HepG2 (cell line): Measurements from ENCODE around the gene IFT57. TPM values are rescaled to one million over a fixed set of nuclear protein-coding genes. Genes with fewer than 3 reads are reported as not detected.

Source experiments
- ATAC-seq: fragments of 200-7000 bp; cut with Tn5 transposase; 3 replicates; pipeline ENCODE4 v1.9.1; 2020; ENCODE audit warnings: mild to moderate bottlenecking, moderate library complexity
- BruUV-seq: library from RNA; stranded (reverse); fragments of 400-500 nt; replicated peaks from 2 replicates; lab custom pipeline; 2021; lab: Mats Ljungman, UMichigan
- CTCF ChIA-PET: fragments of 300-600 bp; formaldehyde crosslinking; extraction: SDS; loops from one replicate; lab custom pipeline; 2021; ENCODE audit warnings: low total read pairs, inconsistent platforms, low intra/inter-chr PET ratio; lab: Yijun Ruan, JAX
- POLR2A ChIA-PET: fragments of 350-600 bp; sonication (Branson Sonifier 250); formaldehyde crosslinking; loops from one replicate; lab custom pipeline; 2020; ENCODE audit warnings: antibody characterized with exemption, inconsistent platforms; lab: Yijun Ruan, JAX
- DNase-seq: peaks from one replicate; pipeline ENCODE4 v3.0.0-alpha.2; 2015; ENCODE audit warnings: low spot score
- FAIRE-seq: peaks from 3 replicates; lab custom pipeline; 2011; peaks lifted over from hg19 to GRCh38; lab: Jason Lieb, UNC
- H2AFZ ChIP-seq: one replicate; pipeline ENCODE4 v1.6.1; 2011; ENCODE audit warnings: low read length, inconsistent platforms
- H3K27ac ChIP-seq: fragments of 300-600 bp; 3 replicates; pipeline ENCODE4 v1.8.0; 2011; ENCODE audit warnings: mixed run types, mild to moderate bottlenecking, mixed read lengths, low read length, inconsistent platforms; ENCODE audit not compliant: insufficient read depth; ENCODE audit errors: extremely low read length
- H3K27me3 ChIP-seq, 2 experiments: fragments of 200-600 bp in 1 of 2; 2 replicates in 1 of 2; 3 replicates in 1 of 2; pipeline versions ENCODE4 v1.6.0 to v1.8.0; 2011; ENCODE audit warnings: low read length in 2 of 2, mild to moderate bottlenecking in 2 of 2, moderate library complexity in 2 of 2, inconsistent platforms in 1 of 2; ENCODE audit not compliant: insufficient read depth in 2 of 2, control insufficient read depth in 1 of 2
- H3K36me3 ChIP-seq, 2 experiments: fragments of 200-600 bp in 1 of 2; replicated peaks in 1 of 2; 2 replicates in 1 of 2; 3 replicates in 1 of 2; pipeline versions ENCODE4 v1.5.1 to v1.8.0; 2011; ENCODE audit warnings: low read length in 2 of 2, inconsistent platforms in 1 of 2; ENCODE audit not compliant: insufficient read depth in 2 of 2, control insufficient read depth in 1 of 2
- H3K4me1 ChIP-seq: 2 replicates; pipeline ENCODE4 v1.5.1; 2012; ENCODE audit warnings: low read length, inconsistent platforms; ENCODE audit not compliant: insufficient read depth
- H3K4me2 ChIP-seq: 2 replicates; pipeline ENCODE4 v1.6.0; 2011; ENCODE audit warnings: low read depth, low read length, inconsistent platforms
- H3K4me3 ChIP-seq, 3 experiments: fragments of 200-600 bp in 1 of 3; sonication (generic), shearing (Covaris generic) in 1 of 3; replicated peaks in 1 of 3; 2 replicates each; pipeline ENCODE4 v1.5.1; 2011 to 2016; ENCODE audit warnings: low read length in 3 of 3, inconsistent platforms in 2 of 3, low read depth in 2 of 3, mild to moderate bottlenecking in 2 of 3, control low read depth in 1 of 3, mixed read lengths in 1 of 3; ENCODE audit not compliant: insufficient read depth in 1 of 3
- H3K79me2 ChIP-seq: one replicate; pipeline ENCODE4 v1.6.1; 2011; ENCODE audit warnings: low read length, inconsistent platforms; ENCODE audit not compliant: insufficient read depth
- H3K9ac ChIP-seq: 2 replicates; pipeline ENCODE4 v1.6.0; 2011; ENCODE audit warnings: mild to moderate bottlenecking, low read depth, low read length, inconsistent platforms; ENCODE audit not compliant: insufficient read depth
- H3K9me3 ChIP-seq: 2 replicates; pipeline ENCODE4 v1.5.1; 2012; ENCODE audit warnings: mild to moderate bottlenecking, low read length
- H4K20me1 ChIP-seq: 2 replicates; pipeline ENCODE4 v1.6.0; 2011; ENCODE audit warnings: inconsistent platforms, mild to moderate bottlenecking, low read length, moderate library complexity; ENCODE audit not compliant: insufficient read depth
- EHMT2 ChIP-seq: fragments of 200-600 bp; sonication (generic); IDR thresholded peaks from 2 replicates; pipeline ENCODE4 v1.7.0; 2017; ENCODE audit warnings: antibody characterized with exemption, low read depth, low read length, borderline replicate concordance
- FOXO1 ChIP-seq: sonication (generic); formaldehyde crosslinking; IDR thresholded peaks from 2 replicates; pipeline ENCODE4 v1.4.0; 2020; ENCODE audit warnings: missing genetic modification reagents
- HNRNPK ChIP-seq: fragments of 200-400 bp; formaldehyde crosslinking; IDR thresholded peaks from 2 replicates; pipeline ENCODE4 v1.6.1; 2018; ENCODE audit warnings: low read length, low read depth, moderate library complexity, mild to moderate bottlenecking; ENCODE audit not compliant: poor library complexity, severe bottlenecking
- ISL2 ChIP-seq: sonication (generic); formaldehyde crosslinking; IDR thresholded peaks from 2 replicates; pipeline ENCODE4 v1.5.0; 2020; ENCODE audit warnings: missing genetic modification reagents
- MTF1 ChIP-seq: sonication (generic); formaldehyde crosslinking; IDR thresholded peaks from 2 replicates; pipeline ENCODE4 v1.5.0; 2020; ENCODE audit warnings: missing genetic modification reagents
- ZNF296 ChIP-seq: sonication (generic); formaldehyde crosslinking; conservative IDR thresholded peaks from 2 replicates; pipeline ENCODE4 v1.5.0; 2020; ENCODE audit warnings: mild to moderate bottlenecking, missing genetic modification reagents
- WGBS: methylation state at CpG from one replicate; pipeline ENCODE4 v1.1.6; 2017; ENCODE audit warnings: low lambda C conversion rate; 5-methylcytosine and 5-hydroxymethylcytosine counted together
- in situ Hi-C: cut with HindIII; loops from 2 replicates; pipeline ENCODE4 v1.10.0; 2017; ENCODE audit warnings: low pct_unique_long_range_greater_than_20kb; ENCODE audit not compliant: extremely low pct_ligation_motif_present
- intact Hi-C: fragments of 100-400 bp; cut with micrococcal nuclease; formaldehyde crosslinking; loops from one replicate; pipeline ENCODE4 v1.10.0; 2022; ENCODE audit not compliant: unreplicated experiment
- polyA plus RNA-seq, 8 experiments: library from polyadenylated mRNA; depleted of rRNA in 3 of 8; stranded (reverse) in 7 of 8; unstranded in 1 of 8; fragments of >200 nt; fragmentation: Illumina TruSeq in 4 of 8; extraction: Trizol in 4 of 8; gene quantifications; 2 replicates each; pipeline versions ENCODE4 v1.2.1 to v1.2.3, GENCODE V29; 2011 to 2016; ENCODE audit warnings: low read depth in 4 of 8, missing spikeins in 1 of 8, mixed read lengths in 1 of 8; ENCODE audit not compliant: insufficient read depth in 1 of 8
- total RNA-seq, 5 experiments: library from RNA; depleted of rRNA; stranded (reverse); fragments of >200 nt; fragmentation: Illumina TruSeq; extraction: Trizol; gene quantifications; 2 replicates each; pipeline ENCODE4 v1.2.3, GENCODE V29; 2016; ENCODE audit warnings: low read depth in 1 of 5
- TF ChIP-seq, protein P1 (sequence below): sonication (generic); formaldehyde crosslinking; IDR thresholded peaks from 2 replicates; pipeline ENCODE4 v1.4.0; 2020; ENCODE audit warnings: mild to moderate bottlenecking, missing genetic modification reagents

IFT57 gene
- total and polyA plus RNA-seq, 2 of the 13 experiments (the other 11 are each of a cell fraction or from before 2014, with no cell fraction given) = 5.5 to 14.5 TPM

DNA sequence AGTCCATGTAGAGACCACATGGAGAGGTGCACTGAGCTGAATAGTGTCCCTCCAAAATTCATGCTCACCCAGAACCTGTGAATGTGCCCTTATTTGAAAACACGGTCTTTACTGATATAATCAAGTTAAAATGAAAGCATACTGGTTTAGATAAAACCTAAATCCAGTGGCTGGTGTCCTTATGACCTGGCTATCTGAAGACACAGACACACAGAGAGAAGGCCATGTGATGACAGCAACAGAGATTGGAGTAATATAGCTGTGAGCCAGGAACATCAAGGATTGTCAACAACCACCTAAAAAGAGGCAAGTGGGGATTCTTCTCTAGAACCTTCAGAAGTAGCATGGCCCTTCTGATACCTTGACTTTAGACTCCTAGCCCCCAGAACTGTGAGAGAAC, 76.6 kb downstream of the IFT57 start (continued):
- TF ChIP-seq, protein P1, sequence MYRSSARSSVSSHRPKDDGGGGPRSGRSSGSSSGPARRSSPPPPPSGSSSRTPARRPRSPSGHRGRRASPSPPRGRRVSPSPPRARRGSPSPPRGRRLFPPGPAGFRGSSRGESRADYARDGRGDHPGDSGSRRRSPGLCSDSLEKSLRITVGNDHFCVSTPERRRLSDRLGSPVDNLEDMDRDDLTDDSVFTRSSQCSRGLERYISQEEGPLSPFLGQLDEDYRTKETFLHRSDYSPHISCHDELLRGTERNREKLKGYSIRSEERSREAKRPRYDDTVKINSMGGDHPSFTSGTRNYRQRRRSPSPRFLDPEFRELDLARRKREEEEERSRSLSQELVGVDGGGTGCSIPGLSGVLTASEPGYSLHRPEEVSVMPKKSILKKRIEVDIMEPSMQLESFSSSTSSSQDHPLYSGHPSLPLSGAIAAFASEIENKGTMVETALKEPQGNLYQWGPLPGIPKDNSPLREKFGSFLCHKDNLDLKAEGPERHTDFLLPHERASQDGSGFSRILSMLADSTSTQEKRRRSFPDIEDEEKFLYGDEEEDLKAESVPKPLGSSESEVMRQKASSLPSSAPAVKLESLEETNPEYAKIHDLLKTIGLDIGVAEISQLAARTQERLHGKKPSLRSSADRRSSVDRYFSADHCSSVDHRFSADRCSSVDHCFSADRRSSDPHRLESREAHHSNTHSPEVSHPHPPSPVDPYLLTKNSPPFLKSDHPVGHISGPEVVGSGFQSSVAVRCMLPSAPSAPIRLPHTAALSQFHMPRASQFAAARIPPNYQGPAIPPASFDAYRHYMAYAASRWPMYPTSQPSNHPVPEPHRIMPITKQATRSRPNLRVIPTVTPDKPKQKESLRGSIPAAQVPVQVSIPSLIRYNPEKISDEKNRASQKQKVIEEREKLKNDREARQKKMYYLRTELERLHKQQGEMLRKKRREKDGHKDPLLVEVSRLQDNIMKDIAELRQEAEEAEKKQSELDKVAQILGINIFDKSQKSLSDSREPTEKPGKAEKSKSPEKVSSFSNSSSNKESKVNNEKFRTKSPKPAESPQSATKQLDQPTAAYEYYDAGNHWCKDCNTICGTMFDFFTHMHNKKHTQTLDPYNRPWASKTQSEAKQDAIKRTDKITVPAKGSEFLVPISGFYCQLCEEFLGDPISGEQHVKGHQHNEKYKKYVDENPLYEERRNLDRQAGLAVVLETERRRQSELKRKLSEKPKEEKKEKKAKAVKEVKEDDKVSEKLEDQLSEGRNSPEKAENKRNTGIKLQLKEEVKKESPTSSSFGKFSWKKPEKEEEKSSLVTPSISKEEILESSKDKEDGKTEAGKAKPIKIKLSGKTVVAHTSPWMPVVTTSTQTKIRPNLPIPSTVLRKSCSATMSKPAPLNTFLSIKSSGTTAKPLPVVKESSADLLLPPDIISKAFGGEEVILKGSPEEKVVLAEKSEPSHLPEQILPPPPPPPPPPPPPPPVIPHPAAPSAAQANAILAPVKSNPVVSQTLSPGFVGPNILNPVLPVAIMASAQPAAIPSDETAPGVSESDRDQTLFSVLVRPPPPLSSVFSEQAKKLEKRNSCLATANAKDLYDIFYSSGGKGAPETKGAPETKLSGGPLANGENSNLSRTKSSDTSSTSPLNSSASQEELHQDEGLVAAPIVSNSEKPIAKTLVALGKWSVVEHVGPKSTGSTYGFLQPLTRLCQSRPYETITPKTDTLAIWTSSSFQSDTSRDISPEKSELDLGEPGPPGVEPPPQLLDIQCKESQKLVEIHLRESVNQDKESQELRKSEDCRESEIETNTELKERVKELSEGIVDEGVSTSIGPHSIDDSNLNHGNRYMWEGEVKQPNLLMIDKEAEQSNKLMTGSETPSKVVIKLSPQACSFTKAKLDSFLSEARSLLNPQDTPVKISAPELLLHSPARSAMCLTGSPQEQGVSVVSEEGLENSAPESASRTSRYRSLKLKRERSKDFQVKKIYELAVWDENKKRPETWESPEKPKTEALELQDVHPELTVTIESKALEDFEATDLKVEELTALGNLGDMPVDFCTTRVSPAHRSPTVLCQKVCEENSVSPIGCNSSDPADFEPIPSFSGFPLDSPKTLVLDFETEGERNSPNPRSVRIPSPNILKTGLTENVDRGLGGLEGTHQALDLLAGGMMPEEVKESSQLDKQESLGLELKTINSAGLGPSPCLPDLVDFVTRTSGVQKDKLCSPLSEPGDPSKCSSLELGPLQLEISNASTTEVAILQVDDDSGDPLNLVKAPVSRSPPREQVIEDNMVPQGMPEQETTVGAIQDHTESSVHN = no peak
- no peak for TF ChIP-seq EHMT2

DNA sequence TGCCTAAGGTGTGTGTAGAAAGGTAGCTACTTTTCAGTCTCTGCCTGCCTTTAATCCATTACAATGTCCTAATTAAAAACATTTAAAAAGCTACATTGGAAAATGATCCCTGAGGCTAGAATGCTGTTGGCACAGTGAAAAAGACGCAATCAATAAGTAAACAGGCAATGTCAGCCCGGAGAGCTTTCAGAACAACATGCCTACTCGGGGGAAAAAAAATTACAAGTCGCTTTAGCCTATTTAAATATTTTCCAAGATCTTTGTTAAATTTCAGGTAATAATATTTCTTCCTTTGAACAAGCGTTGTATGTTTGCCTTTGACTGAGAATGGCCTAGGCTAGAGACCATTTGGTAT, 84.8 kb downstream of the IFT57 start:
- no peak overlapping the region for H3K27ac ChIP-seq
- H3K4me1 ChIP-seq = no peaks in the 10 kb centered on the region
- H4K20me1 ChIP-seq = no peaks in the 10 kb centered on the region
- H3K79me2 ChIP-seq = no peaks in the 10 kb centered on the region
- H3K27me3 ChIP-seq = no peaks in the 10 kb centered on the region; a peak in 1 of 5 replicates
- DNase-seq = no peak
- H3K9me3 ChIP-seq = no peaks in the 10 kb centered on the region
- TF ChIP-seq MTF1 = no peak
- no peak for TF ChIP-seq FOXO1 (CRISPR knock-in tag)
- no peak for TF ChIP-seq ISL2
- peak; percentile 35 for TF ChIP-seq HNRNPK
- TF ChIP-seq ZNF296 = no peak
- TF ChIP-seq, all 625 proteins: peak for 1
- BruUV-seq = no TSS peak
- WGBS = 31% methylated on average over 5 of the region's 5 CpGs
- intact Hi-C loops (no loop called here), in situ Hi-C loops (no loop called here)
- ChIA-PET CTCF (no interaction called here), POLR2A (no interaction called here)
- Histone ChIP-seq H2AFZ (no peak overlapping the region), H3K9ac (no peak overlapping the region), H3K4me2 (no peak overlapping the region), H3K4me3 (no peak overlapping the region), H3K36me3 (no peaks in the 10 kb centered on the region)
- FAIRE-seq (no peak), ATAC-seq (no peak)
